HG03460 (cell line): ENCODE data around the gene LRMDA.
"Not testable (repeated sequence)": the region's sequence is repeated elsewhere in the genome, so short reads cannot be mapped to it uniquely, and the experiment has no call there.

Experiments
- ATAC-seq: cut with Tn5 transposase; IDR thresholded peaks from one replicate; pipeline ENCODE4 v1.9.1; 2021; ENCODE audit not compliant: unreplicated experiment

The LRMDA gene

GRCh38 chr10:75502389-75502788, 71.0 kb downstream of the LRMDA start:
- ATAC-seq: no peak

GRCh38 chr10:75502838-75503237, 71.4 kb downstream of the LRMDA start:
- ATAC-seq: no peak

- ATAC-seq: no peak
These were observed 73.9 kb downstream of the LRMDA start for GRCh38 chr10:75505293-75505692.

- peak; percentile 58 for ATAC-seq
These were observed 74.5 kb downstream of the LRMDA start for GRCh38 chr10:75505840-75506506.

GRCh38 chr10:75506930-75507329, 75.5 kb downstream of the LRMDA start:
- no peak for ATAC-seq

- no peak for ATAC-seq
These were observed 76.0 kb downstream of the LRMDA start for GRCh38 chr10:75507469-75507868.

GRCh38 chr10:75508239-75508813, 76.9 kb downstream of the LRMDA start:
- no peak for ATAC-seq

- no peak for ATAC-seq
These were observed 77.4 kb downstream of the LRMDA start for GRCh38 chr10:75508814-75509306.

- ATAC-seq: no peak
These were observed 78.3 kb downstream of the LRMDA start for GRCh38 chr10:75509706-75510105.

- ATAC-seq: no peak
These were observed 79.6 kb downstream of the LRMDA start for GRCh38 chr10:75511011-75511410.

GRCh38 chr10:75512203-75512933, 80.9 kb downstream of the LRMDA start:
- ATAC-seq: no peak

- ATAC-seq: no peak
These were observed 82.0 kb downstream of the LRMDA start for GRCh38 chr10:75513292-75513885.

GRCh38 chr10:75514830-75515229, 83.4 kb downstream of the LRMDA start:
- ATAC-seq: no peak

- not testable (repeated sequence) for ATAC-seq
These were observed 84.7 kb downstream of the LRMDA start for GRCh38 chr10:75516154-75516553.

- ATAC-seq: not testable (repeated sequence)
These were observed 87.8 kb downstream of the LRMDA start for GRCh38 chr10:75519213-75519612.

GRCh38 chr10:75521194-75521829, 89.9 kb downstream of the LRMDA start:
- not testable (repeated sequence) for ATAC-seq

GRCh38 chr10:75525067-75525466, 93.6 kb downstream of the LRMDA start:
- ATAC-seq: no peak

GRCh38 chr10:75525646-75526045, 94.2 kb downstream of the LRMDA start:
- ATAC-seq: no peak

- ATAC-seq: no peak
These were observed 96.1 kb downstream of the LRMDA start for GRCh38 chr10:75527542-75527941.

GRCh38 chr10:75528392-75528791, 97.0 kb downstream of the LRMDA start:
- ATAC-seq: no peak

GRCh38 chr10:75530299-75530698, 98.9 kb downstream of the LRMDA start:
- ATAC-seq: no peak
